GM18867 (cell line): Measurements from ENCODE around the gene ODAD3.
"Not testable (repeated sequence)": the region's sequence is repeated elsewhere in the genome, so short reads cannot be mapped to it uniquely, and the experiment has no call there.

Source experiments
- ATAC-seq: cut with Tn5 transposase; IDR thresholded peaks from one replicate; pipeline ENCODE4 v1.9.1; 2021; ENCODE audit warnings: mild to moderate bottlenecking, moderate library complexity; ENCODE audit not compliant: unreplicated experiment

The ODAD3 gene

GRCh38 chr19:11461453-11461852 lies 26.5 kb upstream of the ODAD3 start:
- no peak for ATAC-seq

DNA sequence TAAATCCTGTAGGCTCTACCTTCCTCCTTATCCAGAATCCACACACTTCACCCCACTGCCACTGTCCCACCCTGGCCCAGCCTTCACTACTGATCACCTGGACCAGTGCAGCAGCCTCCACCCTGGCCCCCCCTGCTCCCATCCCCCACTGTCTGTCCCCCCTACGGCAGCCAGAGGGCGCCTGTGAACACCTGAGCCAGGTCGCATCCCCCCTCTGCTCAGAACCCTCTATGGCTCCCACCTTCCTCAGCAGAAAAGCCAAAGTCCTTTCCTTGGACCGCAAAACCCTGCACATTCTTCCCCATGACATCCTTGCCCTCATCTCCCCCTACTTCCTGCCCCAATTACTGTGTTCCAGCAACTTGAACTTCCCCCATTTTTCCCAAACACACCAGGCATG lies 25.3 kb upstream of the ODAD3 start:
- no peak for ATAC-seq

DNA sequence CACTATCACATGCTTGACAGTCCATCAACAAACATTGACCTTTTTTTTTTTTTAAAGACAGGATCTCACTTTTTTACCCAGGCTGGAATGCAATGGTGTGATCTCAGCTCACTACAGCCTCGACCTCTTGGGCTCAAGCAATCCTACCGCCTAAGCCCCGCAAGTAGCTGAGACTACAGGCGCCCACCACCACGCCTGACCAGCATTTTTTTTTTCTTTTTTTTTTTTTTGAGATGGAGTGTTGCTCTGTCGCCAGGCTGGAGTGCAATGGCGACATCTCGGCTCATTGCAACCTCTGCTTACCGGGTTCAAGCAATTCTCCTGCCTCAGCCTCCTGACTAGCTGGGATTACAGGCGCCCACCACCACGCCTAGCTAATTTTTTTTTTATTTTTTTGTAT lies 24.0 kb upstream of the ODAD3 start:
- not testable (repeated sequence) for ATAC-seq

- no peak for ATAC-seq
Measured at GRCh38 chr19:11458236-11458900, 23.4 kb upstream of the ODAD3 start.

- no peak for ATAC-seq
Measured at GRCh38 chr19:11457831-11458230, 22.9 kb upstream of the ODAD3 start.

DNA sequence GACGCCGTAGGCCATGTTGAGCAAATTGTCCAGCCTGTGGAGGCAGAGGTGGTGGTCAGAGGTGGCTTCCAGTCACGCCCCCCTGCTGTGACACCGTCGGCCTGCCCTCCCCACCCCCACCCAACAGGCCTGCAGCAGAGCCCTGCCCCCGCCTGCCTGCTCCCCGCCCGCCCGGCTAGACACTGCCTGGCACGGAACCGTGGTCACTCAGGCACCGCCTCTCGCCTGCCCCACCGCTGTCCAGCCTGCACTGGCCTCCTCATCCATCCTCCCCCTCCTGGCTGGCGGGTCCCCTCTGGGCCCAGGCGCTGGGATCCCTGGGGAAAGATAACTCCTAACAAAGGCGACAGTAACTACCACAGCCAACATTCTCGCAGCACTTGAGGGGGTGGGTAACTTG lies 22.2 kb upstream of the ODAD3 start:
- ATAC-seq, result no peak

GRCh38 chr19:11456659-11457058 lies 21.7 kb upstream of the ODAD3 start:
- ATAC-seq, result no peak

DNA sequence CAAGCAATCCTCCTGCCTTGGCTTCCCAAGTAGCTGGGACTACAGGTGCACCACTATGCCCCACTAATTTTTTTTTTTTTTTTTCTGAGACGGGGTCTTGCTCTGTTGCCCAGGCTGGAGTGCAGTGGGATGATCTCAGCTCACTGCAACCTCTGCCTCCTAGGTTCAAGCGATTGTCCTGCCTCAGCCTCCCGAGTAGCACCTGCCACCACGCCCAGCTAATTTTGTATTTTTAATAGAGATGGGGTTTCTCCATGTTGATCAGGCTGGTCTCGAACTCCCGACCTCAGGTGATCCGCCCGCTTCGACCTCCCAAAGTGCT lies 20.3 kb upstream of the ODAD3 start:
- ATAC-seq, result not testable (repeated sequence)

- no peak for ATAC-seq
Measured at GRCh38 chr19:11453468-11454341, 18.8 kb upstream of the ODAD3 start.

GRCh38 chr19:11452620-11453310 lies 17.8 kb upstream of the ODAD3 start:
- no peak for ATAC-seq

DNA sequence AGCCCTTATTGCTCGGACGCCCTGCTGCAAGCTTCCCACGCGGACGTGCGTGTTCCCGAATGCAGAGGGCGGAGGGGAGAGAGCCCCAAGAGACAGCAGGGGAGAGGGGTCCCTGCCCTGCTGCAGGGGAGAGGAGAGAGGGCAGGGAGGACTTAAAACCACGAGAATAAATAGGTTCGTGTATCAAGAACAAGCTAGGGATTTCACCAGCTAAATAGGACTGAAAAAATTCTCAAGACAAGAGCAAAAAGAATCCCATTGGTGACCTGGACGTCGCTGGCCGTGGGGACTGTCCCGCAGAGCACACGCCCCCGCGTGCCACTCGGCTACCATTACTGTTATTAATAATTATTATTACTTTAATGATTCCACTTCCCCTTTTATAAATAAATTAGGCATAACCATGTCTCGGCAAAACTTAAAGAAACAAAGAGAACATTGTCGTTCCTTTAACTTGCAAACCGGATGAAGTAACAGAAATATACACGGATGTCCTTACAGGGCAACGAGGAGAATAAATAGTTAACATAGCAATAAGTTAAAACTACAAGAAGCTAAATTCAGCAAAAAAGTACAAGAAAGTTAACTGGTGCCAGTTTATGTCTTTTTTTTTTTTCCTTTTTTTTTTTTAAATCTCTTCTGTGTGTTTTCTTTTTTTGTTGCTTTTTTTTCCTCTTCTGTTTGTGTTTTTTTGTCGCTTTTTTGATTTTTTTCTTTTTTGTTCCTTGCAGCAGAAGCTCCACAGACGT lies 17.1 kb upstream of the ODAD3 start:
- ATAC-seq, result no peak

DNA sequence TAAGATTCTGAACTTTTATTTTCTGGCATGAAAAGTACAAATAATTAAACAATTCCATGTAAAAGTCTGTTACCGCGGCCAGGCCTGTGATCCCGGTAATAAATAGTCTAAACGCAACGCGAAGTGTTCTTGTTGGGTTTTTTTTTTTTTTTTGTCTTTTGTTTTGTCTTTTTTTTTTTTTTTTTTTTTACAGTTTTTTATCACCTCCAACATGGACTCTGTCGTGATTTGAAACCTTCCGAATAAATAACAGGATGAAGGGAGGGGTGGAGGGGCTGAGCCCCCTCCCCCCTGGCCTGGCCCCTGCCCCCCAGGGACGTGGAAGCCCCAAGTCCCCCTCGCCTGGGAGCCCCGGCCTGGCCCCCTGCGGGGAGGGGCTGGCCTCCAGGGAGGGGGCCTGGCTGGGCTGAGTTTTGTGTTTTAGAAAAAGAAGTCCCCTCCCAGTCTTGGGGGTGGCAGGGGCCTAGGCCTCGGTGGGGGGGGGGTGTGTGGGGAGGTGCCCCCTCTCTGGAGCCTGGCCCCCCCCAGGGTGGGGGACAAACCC lies 16.5 kb upstream of the ODAD3 start:
- ATAC-seq, result no peak

- ATAC-seq, result no peak
Measured at GRCh38 chr19:11450570-11451326, 15.8 kb upstream of the ODAD3 start.

DNA sequence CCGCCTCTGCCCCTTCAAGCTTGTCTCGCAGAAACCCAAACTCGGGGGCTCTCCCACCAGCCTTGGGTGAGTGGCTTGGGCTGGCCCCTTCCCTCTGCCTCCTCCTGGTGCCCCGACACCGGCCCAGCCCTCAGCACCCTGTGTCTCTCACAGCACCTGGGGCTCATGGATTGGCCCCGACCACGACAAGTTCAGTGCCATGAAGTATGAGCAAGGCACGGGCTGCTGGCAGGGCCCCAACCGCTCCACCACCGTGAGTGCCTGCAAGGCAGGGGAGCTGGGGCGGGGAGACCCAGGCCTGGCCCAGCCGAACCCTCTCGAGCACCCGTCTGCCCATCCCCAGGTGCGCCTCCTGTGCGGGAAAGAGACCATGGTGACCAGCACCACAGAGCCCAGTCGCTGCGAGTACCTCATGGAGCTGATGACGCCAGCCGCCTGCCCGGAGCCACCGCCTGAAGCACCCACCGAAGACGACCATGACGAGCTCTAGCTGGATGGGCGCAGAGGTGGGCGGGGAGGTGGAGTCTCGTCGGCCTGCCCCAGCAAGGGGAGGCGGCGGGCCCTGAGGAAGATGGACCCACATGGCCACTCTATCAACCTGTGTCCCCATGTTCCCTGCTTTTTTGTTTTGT lies 14.1 kb upstream of the ODAD3 start:
- ATAC-seq, result no peak

DNA sequence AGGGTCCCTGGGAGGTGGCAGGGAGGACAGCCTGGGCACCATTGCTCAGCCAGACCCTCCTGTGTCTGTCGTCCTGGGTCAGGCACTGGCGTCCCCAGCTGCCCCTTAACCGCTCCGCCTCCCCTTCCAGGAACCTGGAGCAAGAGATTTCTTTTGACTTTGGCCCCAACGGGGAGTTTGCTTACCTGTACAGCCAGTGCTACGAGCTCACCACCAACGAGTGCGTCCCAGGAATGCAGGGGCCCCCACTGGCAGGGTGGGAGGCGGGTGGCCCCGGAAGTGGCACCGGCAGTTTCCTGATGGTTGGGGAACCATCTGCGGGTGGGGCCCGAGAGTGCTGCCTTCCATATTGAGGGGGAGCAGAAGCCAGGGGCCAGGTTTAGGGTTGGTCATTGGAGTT lies 13.5 kb upstream of the ODAD3 start:
- no peak for ATAC-seq

GRCh38 chr19:11447347-11448262 lies 12.7 kb upstream of the ODAD3 start:
- no peak for ATAC-seq

DNA sequence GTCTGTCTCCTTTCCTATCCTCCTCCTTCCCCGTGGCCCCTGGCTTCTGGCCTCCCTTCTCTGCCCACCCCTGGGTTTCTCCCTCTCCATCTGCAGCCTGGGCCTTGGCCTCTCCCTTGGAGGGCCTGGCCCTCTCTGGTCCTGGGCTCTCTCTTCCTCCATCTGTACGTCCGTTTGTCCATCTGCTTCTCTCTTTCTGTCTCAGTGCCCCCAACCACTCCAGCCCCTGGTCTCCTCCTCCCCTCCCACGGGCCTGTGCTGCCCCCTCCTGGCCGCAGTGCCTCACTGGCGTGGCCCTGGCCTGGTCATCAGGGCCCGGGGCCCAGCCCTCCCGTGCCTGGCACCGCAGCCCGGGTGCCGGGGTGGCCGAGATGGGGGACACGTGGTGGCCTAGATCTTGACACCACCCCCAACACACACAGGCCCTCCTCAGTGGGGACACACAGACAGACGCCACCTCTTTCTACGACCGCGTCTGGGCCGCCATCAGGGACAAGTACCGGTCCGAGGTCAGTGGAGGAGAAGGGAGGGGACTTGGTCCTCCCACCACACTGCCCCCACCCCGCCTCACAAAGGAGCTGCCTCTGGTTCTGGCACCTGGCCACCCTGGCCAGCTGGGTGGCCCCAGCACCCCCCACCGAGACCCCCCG lies 11.9 kb upstream of the ODAD3 start:
- no peak for ATAC-seq

- ATAC-seq, result no peak
Measured at GRCh38 chr19:11446271-11446651, 11.3 kb upstream of the ODAD3 start.
